GM10266 (cell line): ENCODE measurements around the gene TEX101.

Experiments used
- DNase-seq: peaks from one replicate; pipeline ENCODE4 v3.0.0; 2012; ENCODE audit errors: extremely low spot score
- TF ChIP-seq, protein P1 (sequence below): IDR thresholded peaks from 2 replicates; pipeline ENCODE4 v1.5.1; 2012; ENCODE audit warnings: mild to moderate bottlenecking, low read depth; ENCODE audit not compliant: control insufficient read depth, insufficient read depth; ENCODE audit errors: missing control alignments

TEX101 gene

GRCh38 chr19:43416951-43417623 is 2.4 kb downstream of the TEX101 start:
- DNase-seq, result no peak

DNA sequence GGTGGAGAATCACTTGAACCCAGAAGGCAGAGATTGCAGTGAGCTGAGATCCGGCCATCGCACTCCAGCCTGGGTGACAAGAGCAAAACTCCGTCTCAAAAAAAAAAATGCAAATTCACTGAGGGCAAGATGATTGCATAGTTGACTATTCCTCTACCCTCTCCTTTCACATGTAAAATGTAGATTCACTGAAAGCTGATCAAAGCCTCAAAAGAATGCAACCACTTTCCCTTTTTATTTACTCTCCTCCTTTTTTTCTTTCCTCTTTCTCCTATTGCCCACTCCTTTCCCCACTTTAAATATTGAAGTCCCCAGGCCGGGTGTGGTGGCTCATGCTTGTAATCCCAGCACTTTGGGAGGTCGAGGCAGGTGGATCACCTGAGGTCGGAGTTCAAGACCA is 6.3 kb downstream of the TEX101 start:
- TF ChIP-seq, protein P1, sequence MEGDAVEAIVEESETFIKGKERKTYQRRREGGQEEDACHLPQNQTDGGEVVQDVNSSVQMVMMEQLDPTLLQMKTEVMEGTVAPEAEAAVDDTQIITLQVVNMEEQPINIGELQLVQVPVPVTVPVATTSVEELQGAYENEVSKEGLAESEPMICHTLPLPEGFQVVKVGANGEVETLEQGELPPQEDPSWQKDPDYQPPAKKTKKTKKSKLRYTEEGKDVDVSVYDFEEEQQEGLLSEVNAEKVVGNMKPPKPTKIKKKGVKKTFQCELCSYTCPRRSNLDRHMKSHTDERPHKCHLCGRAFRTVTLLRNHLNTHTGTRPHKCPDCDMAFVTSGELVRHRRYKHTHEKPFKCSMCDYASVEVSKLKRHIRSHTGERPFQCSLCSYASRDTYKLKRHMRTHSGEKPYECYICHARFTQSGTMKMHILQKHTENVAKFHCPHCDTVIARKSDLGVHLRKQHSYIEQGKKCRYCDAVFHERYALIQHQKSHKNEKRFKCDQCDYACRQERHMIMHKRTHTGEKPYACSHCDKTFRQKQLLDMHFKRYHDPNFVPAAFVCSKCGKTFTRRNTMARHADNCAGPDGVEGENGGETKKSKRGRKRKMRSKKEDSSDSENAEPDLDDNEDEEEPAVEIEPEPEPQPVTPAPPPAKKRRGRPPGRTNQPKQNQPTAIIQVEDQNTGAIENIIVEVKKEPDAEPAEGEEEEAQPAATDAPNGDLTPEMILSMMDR, result no peak
- no peak for DNase-seq

More at GRCh38 chr19:43416951-43417623, 2.4 kb downstream of the TEX101 start:
- TF ChIP-seq, protein P1, result no peak

DNA sequence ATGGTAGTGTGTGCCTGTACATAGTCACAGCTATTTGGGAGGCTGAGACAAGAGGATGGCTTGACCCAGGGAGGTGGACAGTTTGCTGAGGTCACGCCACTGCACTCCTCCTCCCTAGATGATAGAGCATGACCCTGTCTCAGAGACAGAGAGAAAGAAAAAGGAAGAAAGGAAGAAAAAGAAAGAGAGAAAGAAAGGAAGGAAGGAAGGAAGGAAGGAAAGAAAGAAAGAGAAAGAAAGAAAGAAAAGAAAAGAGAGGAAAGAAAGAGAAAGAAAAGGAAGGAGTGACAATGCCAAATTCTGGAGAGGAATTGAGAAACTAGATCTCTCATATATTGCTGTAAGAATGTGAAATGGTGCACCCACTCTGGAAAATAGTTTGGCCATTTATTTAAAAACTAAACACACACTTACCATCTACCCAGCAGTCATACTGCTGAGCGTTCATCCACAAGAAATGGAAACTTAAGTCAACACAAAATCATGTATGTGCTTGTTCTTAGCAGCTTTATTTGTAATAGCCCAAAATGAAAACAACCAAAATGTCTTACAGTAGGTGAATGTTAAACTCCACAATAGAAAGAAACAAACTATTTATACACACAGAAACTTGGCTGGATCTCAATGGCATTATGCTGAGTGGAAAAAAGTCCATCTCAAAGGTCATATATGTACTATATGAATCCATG is 7.5 kb downstream of the TEX101 start:
- no peak for DNase-seq
- TF ChIP-seq, protein P1, result no peak

DNA sequence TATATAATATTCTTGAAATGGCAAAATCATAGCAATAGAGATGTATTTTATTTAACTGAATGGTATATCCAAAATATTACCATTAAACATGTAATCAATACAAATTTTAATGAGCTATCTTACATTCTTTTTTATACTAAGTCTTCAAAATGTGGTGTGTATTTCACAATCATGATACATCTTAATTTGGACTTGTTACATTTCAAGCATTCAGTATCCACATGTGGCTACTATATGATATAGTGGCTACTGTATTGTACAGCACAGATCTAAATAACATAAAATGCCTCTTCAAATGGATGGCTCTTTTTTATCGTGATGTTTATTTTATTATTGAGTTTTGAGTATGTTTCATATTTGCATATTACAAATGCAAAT is 8.0 kb downstream of the TEX101 start:
- TF ChIP-seq, protein P1, result no peak

GRCh38 chr19:43423779-43424178 is 9.1 kb downstream of the TEX101 start:
- DNase-seq, result no peak
- TF ChIP-seq, protein P1, result no peak

More for the DNA sequence above, 8.0 kb downstream of the TEX101 start:
- DNase-seq, result no peak

DNA sequence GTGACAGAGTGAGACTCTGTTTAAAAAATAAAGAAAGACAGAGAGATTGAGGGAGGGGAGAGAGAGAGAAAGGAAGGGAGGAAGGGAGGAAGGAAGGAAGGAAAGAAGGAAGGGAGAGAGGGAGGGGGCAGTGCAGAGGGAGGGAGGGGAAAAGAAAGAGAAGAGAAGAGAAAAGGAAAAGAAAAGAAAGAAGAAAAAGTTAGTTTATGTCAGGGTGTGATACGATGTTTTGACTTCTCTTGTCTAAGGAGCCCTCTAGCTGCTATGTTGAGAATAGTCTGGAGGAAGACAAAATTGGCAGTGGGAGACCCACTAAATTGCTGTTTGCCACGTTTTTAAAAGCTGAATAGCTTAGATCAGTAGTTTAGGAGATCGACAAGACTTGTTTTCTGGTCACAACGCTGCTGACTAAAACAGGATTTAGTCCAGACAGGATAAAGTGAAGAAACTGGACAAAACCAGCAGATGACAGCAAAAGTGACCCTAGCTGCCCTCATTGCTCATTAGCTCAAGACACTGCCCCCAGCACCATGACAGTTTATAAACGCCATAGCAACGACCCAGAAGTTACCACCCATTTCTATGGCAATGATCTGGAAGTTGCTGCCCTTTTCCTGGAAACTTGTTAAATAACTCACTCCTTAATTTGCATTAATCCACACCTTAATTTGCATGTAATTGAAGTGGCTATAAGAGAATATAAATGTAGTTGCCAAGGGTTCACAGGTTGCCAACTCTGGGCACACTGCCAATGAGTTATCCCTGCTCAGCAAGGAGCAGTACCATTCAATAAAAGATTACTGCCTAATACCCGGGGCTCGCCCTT is 11.1 kb downstream of the TEX101 start:
- DNase-seq, result no peak
- TF ChIP-seq, protein P1, result peak; percentile 38

DNA sequence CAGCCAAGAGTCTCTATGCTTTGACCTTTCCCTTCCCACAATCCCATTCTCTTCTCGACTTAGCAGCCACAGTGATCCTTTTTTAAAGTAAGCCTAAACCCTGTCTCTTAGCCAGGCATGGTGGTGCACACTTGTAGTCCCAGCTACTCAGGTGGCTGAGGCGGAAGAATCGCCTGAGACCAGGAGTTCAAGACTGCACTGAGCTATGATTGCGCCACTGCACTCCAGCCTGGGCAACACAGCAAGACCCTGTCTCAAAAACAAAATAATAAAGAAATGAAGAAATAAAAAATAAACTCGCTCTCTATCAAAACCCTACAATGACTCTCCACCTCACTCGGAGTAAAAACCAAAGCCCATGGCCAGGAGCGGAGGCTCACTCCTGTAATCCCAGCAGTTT is 14.7 kb downstream of the TEX101 start:
- DNase-seq, result no peak

More for the DNA sequence above, 14.7 kb downstream of the TEX101 start:
- TF ChIP-seq, protein P1, result no peak
